Adrenal gland (tissue), 12 donors: ENCODE data around the gene LAMA2. TPM values are rescaled to one million over a fixed set of nuclear protein-coding genes. Genes with fewer than 3 reads are reported as not detected.

Source experiments
- DNase-seq, 7 donors: peaks; one replicate each; pipeline ENCODE4 v3.0.0-alpha.2; 2019 to 2020
- H3K27ac ChIP-seq, 5 donors: fragments of 200-600 bp; sonication (generic) in 4 of 5; 1 replicate in 3 of 5; 2 replicates in 2 of 5; pipeline versions ENCODE4 v1.5.1 to v1.8.0; 2016 to 2020; ENCODE audit warnings: mild to moderate bottlenecking in 1 of 5
- H3K27me3 ChIP-seq: fragments of 200-600 bp; 2 replicates; pipeline ENCODE4 v1.8.0; 2021
- H3K36me3 ChIP-seq, 2 donors: fragments of 200-600 bp; replicated peaks in 1 of 2; 1 replicate in 1 of 2; 2 replicates in 1 of 2; pipeline versions ENCODE4 v1.5.1 to v1.8.0; 2018 to 2022
- H3K4me1 ChIP-seq, 2 donors: fragments of 200-600 bp; replicated peaks in 1 of 2; 1 replicate in 1 of 2; 2 replicates in 1 of 2; pipeline versions ENCODE4 v1.5.1 to v1.8.0; 2018 to 2021
- H3K4me3 ChIP-seq, 4 donors: fragments of 200-600 bp; sonication (generic) in 3 of 4; one replicate each; pipeline ENCODE4 v1.5.1; 2016 to 2018
- H3K9me3 ChIP-seq, 3 donors: fragments of 200-600 bp; sonication (generic) in 1 of 3; replicated peaks in 1 of 3; 1 replicate in 2 of 3; 2 replicates in 1 of 3; pipeline versions ENCODE4 v1.5.1 to v1.8.0; 2016 to 2021
- CTCF ChIP-seq, 6 experiments: fragments of 450-650 bp in 4 of 6; fragments of 200-600 bp in 2 of 6; sonication (generic) in 1 of 6; IDR thresholded peaks; 1 replicate in 5 of 6; 2 replicates in 1 of 6; pipeline versions ENCODE4 v1.5.1 to v1.8.0; 2016 to 2021; ENCODE audit warnings: antibody characterized with exemption in 6 of 6, mild to moderate bottlenecking in 2 of 6, moderate library complexity in 1 of 6
- POLR2A ChIP-seq, 2 donors: fragments of 450-650 bp; IDR thresholded peaks; one replicate each; pipeline ENCODE4 v1.6.1; 2017; ENCODE audit warnings: antibody characterized with exemption in 2 of 2, mild to moderate bottlenecking in 2 of 2, moderate library complexity in 1 of 2
- WGBS, 4 donors: extraction: QIAGEN DNeasy Blood & Tissue Kit in 2 of 4; methylation state at CpG; one replicate each; pipeline versions ENCODE4 v1.1.5 to v1.1.7; 2013 to 2017; 5-methylcytosine and 5-hydroxymethylcytosine counted together
- intact Hi-C, 2 donors: fragments of 100-400 bp; cut with DNase I; formaldehyde crosslinking; loops; one replicate each; pipeline versions ENCODE4 v1.14.1 to v1.15.0; 2022 to 2023
- polyA plus RNA-seq, 3 donors: library from polyadenylated mRNA; stranded (reverse); fragments of 200-250 nt in 2 of 3; fragments of 350-450 nt in 1 of 3; fragmentation: Illumina TruSeq in 1 of 3; extraction: RNeasy Lipid Tissue Mini Kit (QIAGEN cat#74804) in 1 of 3; gene quantifications; one replicate each; pipeline ENCODE4 v1.2.3, GENCODE V29; 2013 to 2014
- total RNA-seq, 9 donors: library from RNA; depleted of rRNA in 4 of 9; stranded (reverse); fragments of >200 nt in 4 of 9; fragments of 120-200 nt in 1 of 9; fragmentation: NEBNext Ultra II Directional in 1 of 9; extraction: Animal tissue kit (Norgen Biotek cat#: 25700) in 1 of 9; gene quantifications; one replicate each; pipeline versions ENCODE4 v1.1.0 to v1.2.4, GENCODE V29; 2013 to 2023
- donor health status: healthy with polysubstance abuse.
- donor health status: Bipolar disorder and iron deficiency.
- donor health status: DM: yes; HTN: yes; CAD: no.
- donor health status: DM: no; HTN: no; CAD: no.
- donor health status: DM: no; HTN: no; CAD: no.
- donor health status: DM: yes; HTN: yes; CAD: no.

Gene LAMA2
- total and polyA plus RNA-seq, 12 donors = 5.8 to 105 (median 38.9) TPM

- DNase-seq = no peak
- intact Hi-C loops = no loop called here
- H3K27ac ChIP-seq = no peak overlapping the region
- WGBS, 4 donors = 89 to 93% (median 92%) methylated on average over 10 to 15 of the region's 15 CpGs
- no peak overlapping the region for H3K4me3 ChIP-seq
- H3K27me3 ChIP-seq = no peaks in the 10 kb centered on the region
- peaks cover 0 to 6% (median 0%) of the 10 kb centered on the region in 3 donors for H3K9me3 ChIP-seq
- no peak for TF ChIP-seq CTCF (IDR thresholded peaks at IDR 0.05)
- no peak for TF ChIP-seq POLR2A (IDR thresholded peaks at IDR 0.05)
- H3K4me1 ChIP-seq = no peaks in the 10 kb centered on the region
- no peaks in the 10 kb centered on the region for H3K36me3 ChIP-seq
Measured at GRCh38 chr6:129292836-129293235, 409.9 kb downstream of the LAMA2 start.

- no peak for DNase-seq
- TF ChIP-seq CTCF (IDR thresholded peaks at IDR 0.05) (no peak), POLR2A (IDR thresholded peaks at IDR 0.05) (no peak)
- intact Hi-C loops = no loop called here
- Histone ChIP-seq H3K27ac (no peak overlapping the region), H3K4me1 (no peaks in the 10 kb centered on the region), H3K36me3 (no peaks in the 10 kb centered on the region), H3K4me3 (no peak overlapping the region), H3K9me3 (peaks cover 0 to 6% (median 0%) of the 10 kb centered on the region in 3 donors), H3K27me3 (no peaks in the 10 kb centered on the region)
- 78 to 89% (median 84%) methylated on average over 5 of the region's 5 CpGs for WGBS, 4 donors
Measured at GRCh38 chr6:129297592-129297991, 414.7 kb downstream of the LAMA2 start.

- Histone ChIP-seq H3K27ac (no peak overlapping the region), H3K27me3 (no peaks in the 10 kb centered on the region), H3K9me3 (no peaks in the 10 kb centered on the region), H3K4me3 (no peak overlapping the region), H3K4me1 (no peaks in the 10 kb centered on the region), H3K36me3 (no peaks in the 10 kb centered on the region)
- DNase-seq = no peak
- TF ChIP-seq POLR2A (IDR thresholded peaks at IDR 0.05) (no peak), CTCF (IDR thresholded peaks at IDR 0.05) (no peak)
- intact Hi-C loops = no loop called here
- 77 to 84% (median 80%) methylated on average over 2 of the region's 2 CpGs for WGBS, 4 donors
Measured at GRCh38 chr6:129302671-129303070, 419.7 kb downstream of the LAMA2 start.

GRCh38 chr6:129306826-129307225 is 423.9 kb downstream of the LAMA2 start:
- no peaks in the 10 kb centered on the region for H3K36me3 ChIP-seq

More at GRCh38 chr6:129306826-129307225, 423.9 kb downstream of the LAMA2 start:
- intact Hi-C loops = no loop called here
- Histone ChIP-seq H3K9me3 (no peaks in the 10 kb centered on the region), H3K4me3 (no peak overlapping the region), H3K27me3 (no peaks in the 10 kb centered on the region), H3K27ac (no peak overlapping the region), H3K4me1 (no peaks in the 10 kb centered on the region)
- TF ChIP-seq POLR2A (IDR thresholded peaks at IDR 0.05) = no peak
- no peak for TF ChIP-seq CTCF (IDR thresholded peaks at IDR 0.05)
- no peak for DNase-seq
- WGBS, 4 donors = 79 to 88% (median 85%) methylated on average over 1 of the region's 1 CpG
